ENCODE results near the gene TMEM263. TPM values are rescaled to one million over a fixed set of nuclear protein-coding genes. Genes with fewer than 3 reads are reported as not detected.

Gene TMEM263
- total and polyA plus RNA-seq, 2 of the 13 experiments (the other 11 are each of a cell fraction or from before 2014, with no cell fraction given), result 25.9 to 58.6 TPM

- H3K4me2 ChIP-seq (ENCODE audit: low read depth, low read length), result no peak overlapping the region; the same call in 1 of the 2 replicates
- 93% methylated on average over 12 of the region's 12 CpGs for WGBS (ENCODE audit: low lambda C conversion rate)
- BruUV-seq (replicated peaks), result no TSS peak
- peaks cover 28% of the 10 kb centered on the region for H3K79me2 ChIP-seq (ENCODE audit: insufficient read depth, low read length)
- TF ChIP-seq RBAK (CRISPR knock-in tag; IDR thresholded peaks at IDR 0.05) (no peak), PHF8 (CRISPR knock-in tag; IDR thresholded peaks at IDR 0.05) (no peak), ZNF431 (CRISPR knock-in tag; IDR thresholded peaks at IDR 0.05; ENCODE audit: borderline replicate concordance, low read depth) (no peak), TIGD3 (CRISPR knock-in tag; IDR thresholded peaks at IDR 0.05; ENCODE audit: borderline replicate concordance) (no peak), MTF1 (CRISPR knock-in tag; IDR thresholded peaks at IDR 0.05) (no peak), TGIF2 (CRISPR knock-in tag; IDR thresholded peaks at IDR 0.05) (no peak), SCMH1 (CRISPR knock-in tag; IDR thresholded peaks at IDR 0.05; ENCODE audit: borderline replicate concordance) (no peak), HOXA5 (CRISPR knock-in tag; IDR thresholded peaks at IDR 0.05) (no peak), ISL2 (CRISPR knock-in tag; IDR thresholded peaks at IDR 0.05) (no peak), ZNF891 (CRISPR knock-in tag; IDR thresholded peaks at IDR 0.05) (no peak), BATF2 (CRISPR knock-in tag; IDR thresholded peaks at IDR 0.05) (no peak)
- peaks cover 17% of the 10 kb centered on the region for H4K20me1 ChIP-seq (ENCODE audit: insufficient read depth, low read length)
- no peak overlapping the region for H2AFZ ChIP-seq (ENCODE audit: low read length)
- intact Hi-C loops (cut with micrococcal nuclease; ENCODE audit: unreplicated experiment) (no loop called here), in situ Hi-C loops (cut with HindIII; ENCODE audit: extremely low pct_ligation_motif_present, low pct_unique_long_range_greater_than_20kb) (no loop called here)
- no peak overlapping the region for H3K9ac ChIP-seq (ENCODE audit: insufficient read depth, low read depth, low read length)
- H3K9me3 ChIP-seq (ENCODE audit: low read length), result peaks cover 8% of the 10 kb centered on the region; the same call in 1 of the 2 replicates
- H3K36me3 ChIP-seq (replicated peaks in 1 of 2; ENCODE audit: control insufficient read depth in 1 of 2, insufficient read depth in 2 of 2, low read length in 2 of 2), result no peaks in the 10 kb centered on the region
- no peak overlapping the region for H3K27ac ChIP-seq (ENCODE audit: extremely low read length, insufficient read depth, low read length)
- FAIRE-seq, result no peak
- no peak overlapping the region for H3K4me3 ChIP-seq (replicated peaks in 1 of 3; ENCODE audit: insufficient read depth in 1 of 3, low read depth in 2 of 3, low read length in 3 of 3)
- H3K4me1 ChIP-seq (ENCODE audit: insufficient read depth, low read length), result peaks cover 35% of the 10 kb centered on the region
- peaks cover 0 to 6% of the 10 kb centered on the region in 2 experiments; a peak in 1 of 5 replicates for H3K27me3 ChIP-seq (ENCODE audit: control insufficient read depth in 1 of 2, insufficient read depth in 2 of 2, low read length in 2 of 2)
- CTCF ChIA-PET (ENCODE audit: low intra/inter-chr PET ratio, low total read pairs), result no interaction called here
- no peak for DNase-seq (ENCODE audit: low spot score)
- POLR2A ChIA-PET, result no interaction called here
- no peak for ATAC-seq
Observed at GRCh38 chr12:106953352-106954250, 2.1 kb upstream of the TMEM263 start.
